ENCODE data around the gene RASGEF1C.

The RASGEF1C gene

GRCh38 chr5:180233729-180234128 is 24.7 kb upstream of the RASGEF1C start:
- DNase-seq = no peak
- Histone ChIP-seq H3K27me3 (replicated peaks; ENCODE audit: control insufficient read depth, insufficient read depth, low read length, poor library complexity, severe bottlenecking) (no peaks in the 10 kb centered on the region), H3K4me1 (ENCODE audit: control insufficient read depth, insufficient read depth, low read length, poor library complexity, severe bottlenecking) (no peaks in the 10 kb centered on the region), H3K4me3 (ENCODE audit: insufficient read depth, low read depth, low read length, poor library complexity, severe bottlenecking) (no peak overlapping the region), H3K9me3 (ENCODE audit: control insufficient read depth, low read length) (peaks cover 14% of the 10 kb centered on the region), H3K36me3 (ENCODE audit: control insufficient read depth, insufficient read depth, low read length) (peaks cover 34% of the 10 kb centered on the region), H3K27ac (ENCODE audit: insufficient read depth, low read length, poor library complexity, severe bottlenecking) (no peak overlapping the region)

GRCh38 chr5:180230017-180230416 is 21.0 kb upstream of the RASGEF1C start:
- DNase-seq = no peak
- Histone ChIP-seq H3K9me3 (ENCODE audit: control insufficient read depth, low read length) (peaks cover 14% of the 10 kb centered on the region), H3K4me3 (ENCODE audit: insufficient read depth, low read depth, low read length, poor library complexity, severe bottlenecking) (no peak overlapping the region), H3K4me1 (ENCODE audit: control insufficient read depth, insufficient read depth, low read length, poor library complexity, severe bottlenecking) (no peaks in the 10 kb centered on the region), H3K27ac (ENCODE audit: insufficient read depth, low read length, poor library complexity, severe bottlenecking) (no peak overlapping the region), H3K27me3 (replicated peaks; ENCODE audit: control insufficient read depth, insufficient read depth, low read length, poor library complexity, severe bottlenecking) (no peaks in the 10 kb centered on the region), H3K36me3 (ENCODE audit: control insufficient read depth, insufficient read depth, low read length) (peaks cover 14% of the 10 kb centered on the region)

GRCh38 chr5:180222056-180222455 is 13.0 kb upstream of the RASGEF1C start:
- no peaks in the 10 kb centered on the region for H3K36me3 ChIP-seq (ENCODE audit: control insufficient read depth, insufficient read depth, low read length)
- H3K27ac ChIP-seq (ENCODE audit: insufficient read depth, low read length, poor library complexity, severe bottlenecking) = no peak overlapping the region
- no peak overlapping the region for H3K4me3 ChIP-seq (ENCODE audit: insufficient read depth, low read depth, low read length, poor library complexity, severe bottlenecking)
- no peak for DNase-seq
- no peaks in the 10 kb centered on the region for H3K27me3 ChIP-seq (replicated peaks; ENCODE audit: control insufficient read depth, insufficient read depth, low read length, poor library complexity, severe bottlenecking)
- no peaks in the 10 kb centered on the region for H3K4me1 ChIP-seq (ENCODE audit: control insufficient read depth, insufficient read depth, low read length, poor library complexity, severe bottlenecking)
- H3K9me3 ChIP-seq (ENCODE audit: control insufficient read depth, low read length) = peaks cover 15% of the 10 kb centered on the region

- H3K27ac ChIP-seq (ENCODE audit: insufficient read depth, low read length, poor library complexity, severe bottlenecking) = no peak overlapping the region
- no peak for DNase-seq
- H3K4me3 ChIP-seq (ENCODE audit: insufficient read depth, low read depth, low read length, poor library complexity, severe bottlenecking) = no peak overlapping the region
- peaks cover 22% of the 10 kb centered on the region for H3K9me3 ChIP-seq (ENCODE audit: control insufficient read depth, low read length)
- no peaks in the 10 kb centered on the region for H3K27me3 ChIP-seq (replicated peaks; ENCODE audit: control insufficient read depth, insufficient read depth, low read length, poor library complexity, severe bottlenecking)
- no peaks in the 10 kb centered on the region for H3K36me3 ChIP-seq (ENCODE audit: control insufficient read depth, insufficient read depth, low read length)
- H3K4me1 ChIP-seq (ENCODE audit: control insufficient read depth, insufficient read depth, low read length, poor library complexity, severe bottlenecking) = no peaks in the 10 kb centered on the region
Observed at GRCh38 chr5:180217797-180218196, 8.8 kb upstream of the RASGEF1C start.

GRCh38 chr5:180216646-180217171 is 7.7 kb upstream of the RASGEF1C start:
- peaks cover 22% of the 10 kb centered on the region for H3K9me3 ChIP-seq (ENCODE audit: control insufficient read depth, low read length)
- no peaks in the 10 kb centered on the region for H3K27me3 ChIP-seq (replicated peaks; ENCODE audit: control insufficient read depth, insufficient read depth, low read length, poor library complexity, severe bottlenecking)
- no peaks in the 10 kb centered on the region for H3K4me1 ChIP-seq (ENCODE audit: control insufficient read depth, insufficient read depth, low read length, poor library complexity, severe bottlenecking)
- no peak overlapping the region for H3K27ac ChIP-seq (ENCODE audit: insufficient read depth, low read length, poor library complexity, severe bottlenecking)
- no peak overlapping the region for H3K4me3 ChIP-seq (ENCODE audit: insufficient read depth, low read depth, low read length, poor library complexity, severe bottlenecking)
- no peak for DNase-seq
- no peaks in the 10 kb centered on the region for H3K36me3 ChIP-seq (ENCODE audit: control insufficient read depth, insufficient read depth, low read length)

- no peaks in the 10 kb centered on the region for H3K36me3 ChIP-seq (ENCODE audit: control insufficient read depth, insufficient read depth, low read length)
- no peak overlapping the region for H3K27ac ChIP-seq (ENCODE audit: insufficient read depth, low read length, poor library complexity, severe bottlenecking)
- no peaks in the 10 kb centered on the region for H3K27me3 ChIP-seq (replicated peaks; ENCODE audit: control insufficient read depth, insufficient read depth, low read length, poor library complexity, severe bottlenecking)
- no peak overlapping the region for H3K4me3 ChIP-seq (ENCODE audit: insufficient read depth, low read depth, low read length, poor library complexity, severe bottlenecking)
- H3K9me3 ChIP-seq (ENCODE audit: control insufficient read depth, low read length) = peaks cover 20% of the 10 kb centered on the region
- no peak for DNase-seq
- H3K4me1 ChIP-seq (ENCODE audit: control insufficient read depth, insufficient read depth, low read length, poor library complexity, severe bottlenecking) = no peaks in the 10 kb centered on the region
Observed at GRCh38 chr5:180215783-180216630, 7.0 kb upstream of the RASGEF1C start.

- Histone ChIP-seq H3K36me3 (ENCODE audit: control insufficient read depth, insufficient read depth, low read length) (no peaks in the 10 kb centered on the region), H3K9me3 (ENCODE audit: control insufficient read depth, low read length) (peaks cover 15% of the 10 kb centered on the region), H3K27me3 (replicated peaks; ENCODE audit: control insufficient read depth, insufficient read depth, low read length, poor library complexity, severe bottlenecking) (no peaks in the 10 kb centered on the region), H3K4me1 (ENCODE audit: control insufficient read depth, insufficient read depth, low read length, poor library complexity, severe bottlenecking) (no peaks in the 10 kb centered on the region), H3K27ac (ENCODE audit: insufficient read depth, low read length, poor library complexity, severe bottlenecking) (no peak overlapping the region), H3K4me3 (ENCODE audit: insufficient read depth, low read depth, low read length, poor library complexity, severe bottlenecking) (no peak overlapping the region)
- no peak for DNase-seq
Observed at GRCh38 chr5:180214870-180215770, 6.1 kb upstream of the RASGEF1C start.

- H3K9me3 ChIP-seq (ENCODE audit: control insufficient read depth, low read length) = peaks cover 7% of the 10 kb centered on the region
- H3K4me3 ChIP-seq (ENCODE audit: insufficient read depth, low read depth, low read length, poor library complexity, severe bottlenecking) = no peak overlapping the region
- DNase-seq = no peak
- H3K36me3 ChIP-seq (ENCODE audit: control insufficient read depth, insufficient read depth, low read length) = no peaks in the 10 kb centered on the region
- no peak overlapping the region for H3K27ac ChIP-seq (ENCODE audit: insufficient read depth, low read length, poor library complexity, severe bottlenecking)
- no peaks in the 10 kb centered on the region for H3K27me3 ChIP-seq (replicated peaks; ENCODE audit: control insufficient read depth, insufficient read depth, low read length, poor library complexity, severe bottlenecking)
- no peaks in the 10 kb centered on the region for H3K4me1 ChIP-seq (ENCODE audit: control insufficient read depth, insufficient read depth, low read length, poor library complexity, severe bottlenecking)
Observed at GRCh38 chr5:180213657-180214207, 4.7 kb upstream of the RASGEF1C start.

GRCh38 chr5:180213256-180213600 is 4.2 kb upstream of the RASGEF1C start:
- no peak overlapping the region for H3K27ac ChIP-seq (ENCODE audit: insufficient read depth, low read length, poor library complexity, severe bottlenecking)
- H3K4me3 ChIP-seq (ENCODE audit: insufficient read depth, low read depth, low read length, poor library complexity, severe bottlenecking) = no peak overlapping the region
- H3K36me3 ChIP-seq (ENCODE audit: control insufficient read depth, insufficient read depth, low read length) = no peaks in the 10 kb centered on the region
- peaks cover 4% of the 10 kb centered on the region for H3K27me3 ChIP-seq (replicated peaks; ENCODE audit: control insufficient read depth, insufficient read depth, low read length, poor library complexity, severe bottlenecking)
- peaks cover 2% of the 10 kb centered on the region for H3K4me1 ChIP-seq (ENCODE audit: control insufficient read depth, insufficient read depth, low read length, poor library complexity, severe bottlenecking)
- H3K9me3 ChIP-seq (ENCODE audit: control insufficient read depth, low read length) = peaks cover 7% of the 10 kb centered on the region
- no peak for DNase-seq
